Activated B cell treated with CpG ODN at 0.5 μM for 24 hours (primary cell): ENCODE data around the gene RDH12. TPM values are rescaled to one million over a fixed set of nuclear protein-coding genes. Genes with fewer than 3 reads are reported as not detected.

ENCODE experiments used
- ATAC-seq: fragments of 200-7000 bp; cut with Tn5 transposase; one replicate; pipeline ENCODE4 v1.10.0; 2021; ENCODE audit warnings: low read depth, mild to moderate bottlenecking, moderate library complexity
- CTCF ChIA-PET: fragments of 350-600 bp; sonication (Branson Sonifier 250); formaldehyde crosslinking; loops from one replicate; lab custom pipeline; 2021; ENCODE audit warnings: antibody characterized with exemption; lab: Charles Lee
- POLR2A ChIA-PET: fragments of 350-600 bp; sonication (Branson Sonifier 250); formaldehyde crosslinking; loops from one replicate; lab custom pipeline; 2021; ENCODE audit warnings: antibody characterized with exemption; lab: Charles Lee
- DNase-seq: peaks from one replicate; pipeline ENCODE4 v3.0.0; 2022
- H3K27ac Mint-ChIP-seq: one replicate; pipeline ENCODE4 v1.8.0; 2020; ENCODE audit warnings: mixed read lengths
- H3K27me3 Mint-ChIP-seq: one replicate; pipeline ENCODE4 v1.8.0; 2021; ENCODE audit warnings: mixed read lengths
- H3K36me3 Mint-ChIP-seq: one replicate; pipeline ENCODE4 v1.8.0; 2021; ENCODE audit warnings: low read depth, mixed read lengths
- H3K4me1 Mint-ChIP-seq: one replicate; pipeline ENCODE4 v1.8.0; 2021; ENCODE audit warnings: mixed read lengths
- H3K4me3 Mint-ChIP-seq: one replicate; pipeline ENCODE4 v1.8.0; 2020; ENCODE audit warnings: mild to moderate bottlenecking, mixed read lengths
- H3K9me3 Mint-ChIP-seq: one replicate; pipeline ENCODE4 v1.8.0; 2020; ENCODE audit warnings: mixed read lengths
- intact Hi-C: fragments of 100-400 bp; cut with micrococcal nuclease; formaldehyde crosslinking; loops from one replicate; pipeline ENCODE4 v1.15.1; 2024
- total RNA-seq: library from RNA; stranded (reverse); gene quantifications from 2 replicates; pipeline ENCODE4 v1.2.3, GENCODE V29; 2022
- TF ChIP-seq, protein P1 (sequence below): fragments of 200-600 bp; IDR thresholded peaks from one replicate; pipeline ENCODE4 v1.8.0; 2022; ENCODE audit warnings: antibody characterized with exemption, mild to moderate bottlenecking

RDH12 gene
- total RNA-seq, 1 donor from 2014 or later, result not detected

DNA sequence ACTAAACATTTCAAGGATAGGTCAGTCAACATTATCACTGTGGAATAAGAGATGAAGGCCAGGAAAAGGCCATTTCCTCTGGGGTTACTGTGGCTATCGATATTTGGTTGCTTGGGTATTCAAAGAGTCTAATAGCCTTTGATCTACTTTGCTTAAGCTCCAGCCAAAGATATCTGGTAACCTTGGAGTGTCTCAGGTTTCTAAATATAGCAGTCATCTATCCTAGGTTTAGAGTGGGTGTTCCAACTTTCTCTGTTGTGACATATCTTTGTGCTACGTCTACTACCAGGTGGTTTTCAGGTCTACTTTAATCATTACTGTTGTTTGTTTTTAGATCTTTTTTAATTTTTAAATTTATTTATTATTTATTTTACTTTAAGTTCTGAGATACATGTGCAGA, 42.4 kb downstream of the RDH12 start:
- intact Hi-C loops, result no loop called here
- CTCF ChIA-PET, result no interaction called here
- TF ChIP-seq, protein P1, sequence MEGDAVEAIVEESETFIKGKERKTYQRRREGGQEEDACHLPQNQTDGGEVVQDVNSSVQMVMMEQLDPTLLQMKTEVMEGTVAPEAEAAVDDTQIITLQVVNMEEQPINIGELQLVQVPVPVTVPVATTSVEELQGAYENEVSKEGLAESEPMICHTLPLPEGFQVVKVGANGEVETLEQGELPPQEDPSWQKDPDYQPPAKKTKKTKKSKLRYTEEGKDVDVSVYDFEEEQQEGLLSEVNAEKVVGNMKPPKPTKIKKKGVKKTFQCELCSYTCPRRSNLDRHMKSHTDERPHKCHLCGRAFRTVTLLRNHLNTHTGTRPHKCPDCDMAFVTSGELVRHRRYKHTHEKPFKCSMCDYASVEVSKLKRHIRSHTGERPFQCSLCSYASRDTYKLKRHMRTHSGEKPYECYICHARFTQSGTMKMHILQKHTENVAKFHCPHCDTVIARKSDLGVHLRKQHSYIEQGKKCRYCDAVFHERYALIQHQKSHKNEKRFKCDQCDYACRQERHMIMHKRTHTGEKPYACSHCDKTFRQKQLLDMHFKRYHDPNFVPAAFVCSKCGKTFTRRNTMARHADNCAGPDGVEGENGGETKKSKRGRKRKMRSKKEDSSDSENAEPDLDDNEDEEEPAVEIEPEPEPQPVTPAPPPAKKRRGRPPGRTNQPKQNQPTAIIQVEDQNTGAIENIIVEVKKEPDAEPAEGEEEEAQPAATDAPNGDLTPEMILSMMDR, result no peak
- DNase-seq (no peak), ATAC-seq (no peak)
- H3K9me3 Mint-ChIP-seq, result peaks cover 3% of the 10 kb centered on the region
- H3K4me3 Mint-ChIP-seq, result no peak overlapping the region
- H3K27me3 Mint-ChIP-seq, result no peaks in the 10 kb centered on the region
- no peaks in the 10 kb centered on the region for H3K4me1 Mint-ChIP-seq
- H3K27ac Mint-ChIP-seq, result no peak overlapping the region
- POLR2A ChIA-PET, result no interaction called here
- peaks cover 34% of the 10 kb centered on the region for H3K36me3 Mint-ChIP-seq

DNA sequence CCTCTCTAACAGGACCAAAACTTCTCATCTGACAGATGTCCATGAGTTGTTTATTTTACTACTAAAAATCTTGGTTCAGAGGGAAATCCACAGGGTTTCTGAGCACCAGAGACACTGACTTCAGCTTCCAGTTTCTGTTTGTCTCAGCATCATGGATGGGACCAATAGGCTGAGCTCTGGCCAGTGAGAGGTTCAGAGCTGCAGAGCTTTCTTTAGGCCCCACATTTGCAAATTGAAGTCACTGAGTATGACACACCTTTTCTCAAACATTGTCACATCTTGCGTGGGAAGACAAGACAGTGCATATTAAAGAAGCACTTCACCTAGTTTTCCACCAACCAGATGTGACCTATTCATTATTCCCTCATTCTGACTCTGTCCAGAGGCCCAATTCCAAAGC, 45.2 kb downstream of the RDH12 start:
- ChIA-PET POLR2A (no interaction called here), CTCF (no interaction called here)
- Mint-ChIP-seq H3K4me1 (no peaks in the 10 kb centered on the region), H3K9me3 (peaks cover 3% of the 10 kb centered on the region), H3K4me3 (no peak overlapping the region), H3K27ac (no peak overlapping the region), H3K27me3 (no peaks in the 10 kb centered on the region), H3K36me3 (peaks cover 63% of the 10 kb centered on the region)
- TF ChIP-seq, protein P1, result no peak
- intact Hi-C loops, result no loop called here
- ATAC-seq (no peak), DNase-seq (no peak)

DNA sequence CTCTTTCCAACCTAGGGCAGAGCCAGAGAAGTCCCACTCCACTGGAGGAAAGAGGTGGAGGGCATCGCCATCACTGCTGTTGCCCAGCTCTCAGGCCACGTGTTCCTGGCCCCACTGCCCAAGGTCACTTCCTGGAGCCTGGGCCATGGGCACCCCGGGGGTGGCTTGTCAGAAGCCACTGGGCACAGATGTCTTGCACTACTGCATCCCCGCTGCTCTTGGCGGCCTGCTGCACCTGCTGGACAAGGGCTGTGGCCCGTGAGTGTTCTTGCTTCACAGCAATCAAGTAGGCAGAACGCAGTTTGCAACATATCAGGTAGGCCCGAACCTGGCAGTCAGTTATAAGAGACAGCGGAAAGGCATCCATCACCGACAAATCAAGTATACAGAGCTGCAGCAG, 46.6 kb downstream of the RDH12 start:
- CTCF ChIA-PET, result no interaction called here
- H3K27me3 Mint-ChIP-seq, result no peaks in the 10 kb centered on the region
- POLR2A ChIA-PET, result interaction anchor here (0.6 kb wide), 1 partner anchor 36 kb away, joined by 4 read pairs; no protein-coding TSS in a partner anchor
- H3K4me3 Mint-ChIP-seq, result no peak overlapping the region
- TF ChIP-seq, protein P1, result no peak
- H3K36me3 Mint-ChIP-seq, result peaks cover 77% of the 10 kb centered on the region
- DNase-seq, result no peak
- no peak for ATAC-seq
- peaks cover 3% of the 10 kb centered on the region for H3K9me3 Mint-ChIP-seq
- intact Hi-C loops, result no loop called here
- H3K4me1 Mint-ChIP-seq, result no peaks in the 10 kb centered on the region
- no peak overlapping the region for H3K27ac Mint-ChIP-seq

DNA sequence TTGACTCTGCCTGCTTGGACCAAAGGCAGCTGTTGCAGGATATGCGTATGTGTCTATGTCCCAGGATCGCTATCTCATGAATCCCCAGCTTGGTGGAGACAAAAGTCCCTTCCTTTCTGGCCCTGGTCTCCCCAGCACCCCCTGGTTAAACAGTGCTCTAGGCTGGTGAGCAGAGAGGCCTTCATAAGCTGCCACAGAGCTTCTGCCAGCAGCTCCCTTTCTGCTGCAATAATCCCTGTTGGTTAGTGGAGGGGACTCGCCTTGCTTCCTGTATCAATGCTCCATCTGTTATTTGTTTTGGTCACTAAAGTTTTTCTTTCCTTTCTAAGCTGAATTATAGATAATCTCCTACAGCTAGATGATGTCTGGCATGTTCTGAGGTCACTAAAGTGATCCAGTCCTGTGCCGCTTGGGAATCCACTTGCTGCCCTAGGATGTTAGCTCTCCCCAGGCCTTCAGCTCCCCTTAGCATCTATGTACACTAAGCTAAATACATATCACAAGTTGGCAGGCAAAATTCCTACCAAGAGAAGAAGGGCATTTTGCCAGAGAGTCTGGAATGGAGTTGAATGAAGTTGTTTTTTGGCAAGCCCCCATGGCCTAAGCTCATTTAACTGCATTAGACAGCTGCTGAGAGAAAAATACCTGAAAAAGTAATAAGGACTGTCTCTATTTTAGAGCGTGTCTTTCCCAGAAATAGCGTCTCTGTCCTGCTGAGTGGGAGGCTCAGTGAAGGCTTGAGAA, 47.8 kb downstream of the RDH12 start:
- ChIA-PET CTCF (no interaction called here), POLR2A (no interaction called here)
- no peak overlapping the region for H3K4me3 Mint-ChIP-seq
- TF ChIP-seq, protein P1, result no peak
- no peaks in the 10 kb centered on the region for H3K4me1 Mint-ChIP-seq
- ATAC-seq (no peak), DNase-seq (no peak)
- peaks cover 1% of the 10 kb centered on the region for H3K9me3 Mint-ChIP-seq
- intact Hi-C loops, result no loop called here
- H3K27me3 Mint-ChIP-seq, result no peaks in the 10 kb centered on the region
- H3K27ac Mint-ChIP-seq, result no peak overlapping the region
- peaks cover 89% of the 10 kb centered on the region for H3K36me3 Mint-ChIP-seq

DNA sequence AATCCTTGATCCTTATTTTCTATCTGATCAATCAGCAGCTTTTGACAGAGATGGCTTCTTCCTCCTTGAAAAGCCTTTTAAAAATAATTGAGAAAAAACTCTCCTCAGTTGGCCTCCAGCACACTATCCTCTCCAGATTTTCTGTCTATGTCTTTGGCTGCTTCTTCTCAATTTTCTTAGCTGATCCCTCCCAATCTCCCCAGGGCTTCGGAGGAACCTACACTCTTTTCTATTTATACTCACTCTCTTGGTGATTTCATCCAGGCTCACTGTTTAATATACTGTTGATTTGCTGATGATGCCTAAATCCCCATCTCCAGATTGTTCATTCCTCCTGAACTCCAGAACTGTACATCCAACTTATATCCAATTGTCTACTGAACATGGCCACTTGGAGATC, 54.8 kb downstream of the RDH12 start:
- no peak overlapping the region for H3K27ac Mint-ChIP-seq

More for the DNA sequence above, 54.8 kb downstream of the RDH12 start:
- peaks cover 87% of the 10 kb centered on the region for H3K36me3 Mint-ChIP-seq
- intact Hi-C loops, result no loop called here
- TF ChIP-seq, protein P1, result no peak
- ATAC-seq (no peak), DNase-seq (no peak)
- no peak overlapping the region for H3K4me3 Mint-ChIP-seq
- no peaks in the 10 kb centered on the region for H3K27me3 Mint-ChIP-seq
- POLR2A ChIA-PET, result no interaction called here
- H3K9me3 Mint-ChIP-seq, result no peaks in the 10 kb centered on the region
- no peaks in the 10 kb centered on the region for H3K4me1 Mint-ChIP-seq
- CTCF ChIA-PET, result no interaction called here
